Measurements from ENCODE around the gene SOX4. TPM values are rescaled to one million over a fixed set of nuclear protein-coding genes. Genes with fewer than 3 reads are reported as not detected.

Gene SOX4
- polyA plus RNA-seq, 1 of the 3 experiments (the other 2 are of a cell fraction), result 5.5 TPM

GRCh38 chr6:21559238-21559637 is 34.3 kb upstream of the SOX4 start:
- no peaks in the 10 kb centered on the region for H3K27me3 ChIP-seq (ENCODE audit: insufficient read depth)
- no peaks in the 10 kb centered on the region for H4K20me1 ChIP-seq (ENCODE audit: insufficient read depth)
- CTCF ChIA-PET, result no interaction called here
- H3K4me3 ChIP-seq (ENCODE audit: low read depth in 2 of 2, low read length in 1 of 2), result no peak overlapping the region
- H2AFZ ChIP-seq (ENCODE audit: low read depth), result no peak overlapping the region
- H3F3A ChIP-seq (replicated peaks; ENCODE audit: insufficient read depth), result no peaks in the 10 kb centered on the region
- H3K4me1 ChIP-seq (ENCODE audit: control insufficient read depth in 1 of 2, insufficient read depth in 2 of 2, low read depth in 1 of 2, low read length in 1 of 2), result no peaks in the 10 kb centered on the region
- H3K4me2 ChIP-seq, result no peak overlapping the region
- TF ChIP-seq RCOR1 (IDR thresholded peaks at IDR 0.05; ENCODE audit: low read length), result no peak
- TF ChIP-seq TAF1 (IDR thresholded peaks at IDR 0.05; ENCODE audit: borderline replicate concordance, low read depth, low read length), result no peak
- TF ChIP-seq PBX3 (IDR thresholded peaks at IDR 0.05), result no peak
- no peak for TF ChIP-seq ZBTB33 (IDR thresholded peaks at IDR 0.05; ENCODE audit: borderline replicate concordance, low read depth)
- no peak for TF ChIP-seq TEAD4 (IDR thresholded peaks at IDR 0.05; ENCODE audit: borderline replicate concordance, insufficient read depth)
- TF ChIP-seq EZH2phosphoT487 (IDR thresholded peaks at IDR 0.05; ENCODE audit: borderline replicate concordance, low read depth), result no peak
- TF ChIP-seq FOXM1 (IDR thresholded peaks at IDR 0.05; ENCODE audit: low read depth), result no peak
- TF ChIP-seq SIN3A (IDR thresholded peaks at IDR 0.05; ENCODE audit: borderline replicate concordance, low read depth, low read length), result no peak
- no peak for TF ChIP-seq FOXJ3 (CRISPR knock-in tag; IDR thresholded peaks at IDR 0.05)
- TF ChIP-seq NRF1 (IDR thresholded peaks at IDR 0.05; ENCODE audit: low read depth, low read length), result no peak
- no peak for TF ChIP-seq YY1 (IDR thresholded peaks at IDR 0.05; ENCODE audit: low read depth)
- no peak for TF ChIP-seq MAX (IDR thresholded peaks at IDR 0.05; ENCODE audit: low read depth)
- no peak for TF ChIP-seq GABPA (IDR thresholded peaks at IDR 0.05; ENCODE audit: low read depth)
- TF ChIP-seq RFX5 (IDR thresholded peaks at IDR 0.05; ENCODE audit: low read length), result no peak
- no peak for TF ChIP-seq REST (IDR thresholded peaks at IDR 0.05; ENCODE audit: low read depth, low read length)
- TF ChIP-seq MXI1 (IDR thresholded peaks at IDR 0.05; ENCODE audit: low read depth, low read length), result no peak
- TF ChIP-seq FOSL2 (IDR thresholded peaks at IDR 0.05; ENCODE audit: borderline replicate concordance, low read depth), result no peak
- H3K27ac ChIP-seq (ENCODE audit: low read depth in 2 of 2, low read length in 1 of 2), result no peak overlapping the region
- H3K36me3 ChIP-seq (replicated peaks in 1 of 2; ENCODE audit: control insufficient read depth in 1 of 2, insufficient read depth in 2 of 2, low read length in 1 of 2), result no peaks in the 10 kb centered on the region
- H3K9me2 ChIP-seq, result no peaks in the 10 kb centered on the region
- WGBS (ENCODE audit: low lambda C conversion rate), result 73% methylated on average over 3 of the region's 3 CpGs
- no peaks in the 10 kb centered on the region for H3K9me3 ChIP-seq
- DNase-seq, result no peak
- H3K9ac ChIP-seq, result no peak overlapping the region
- no peaks in the 10 kb centered on the region for H3K79me2 ChIP-seq (ENCODE audit: insufficient read depth)
- POLR2A ChIA-PET, result no interaction called here
